Neural progenitor cell (in vitro differentiated cells): Measurements from ENCODE around the gene UBIAD1. TPM values are rescaled to one million over a fixed set of nuclear protein-coding genes. Genes with fewer than 3 reads are reported as not detected.

Source experiments
- DNase-seq: peaks from one replicate; pipeline ENCODE4 v3.0.0-alpha.2; 2016; ENCODE audit warnings: low spot score
- H2AFZ ChIP-seq: fragments of 200-600 bp; sonication (generic); replicated peaks from 2 replicates; pipeline ENCODE4 v1.6.1; 2016; ENCODE audit warnings: antibody characterized with exemption
- H3F3A ChIP-seq: fragments of 200-600 bp; sonication (generic); 2 replicates; pipeline ENCODE4 v1.6.1; 2016; ENCODE audit warnings: antibody characterized with exemption, low read depth
- H3K27ac ChIP-seq: fragments of 200-600 bp; sonication (generic); 2 replicates; pipeline ENCODE4 v1.5.1; 2016; ENCODE audit warnings: mild to moderate bottlenecking
- H3K27me3 ChIP-seq: fragments of 200-600 bp; sonication (generic); 2 replicates; pipeline ENCODE4 v1.6.1; 2016; ENCODE audit warnings: mild to moderate bottlenecking, moderate library complexity
- H3K36me3 ChIP-seq: fragments of 200-600 bp; sonication (generic); 2 replicates; pipeline ENCODE4 v1.5.1; 2016
- H3K4me1 ChIP-seq: fragments of 200-600 bp; sonication (generic); 2 replicates; pipeline ENCODE4 v1.6.1; 2016; ENCODE audit warnings: mixed run types
- H3K4me2 ChIP-seq: fragments of 200-600 bp; sonication (generic); 2 replicates; pipeline ENCODE4 v1.6.1; 2016
- H3K4me3 ChIP-seq: fragments of 200-600 bp; sonication (generic); 2 replicates; pipeline ENCODE4 v1.5.1; 2016
- H3K79me2 ChIP-seq: fragments of 200-600 bp; sonication (generic); 2 replicates; pipeline ENCODE4 v1.6.1; 2016; ENCODE audit warnings: low read depth
- H3K9ac ChIP-seq: fragments of 200-600 bp; sonication (generic); 2 replicates; pipeline ENCODE4 v1.6.1; 2016
- H3K9me3 ChIP-seq: fragments of 200-600 bp; sonication (generic); 2 replicates; pipeline ENCODE4 v1.5.1; 2016; ENCODE audit warnings: low read depth
- H4K20me1 ChIP-seq: fragments of 200-600 bp; sonication (generic); 2 replicates; pipeline ENCODE4 v1.6.1; 2016; ENCODE audit warnings: low read depth
- H3K27ac Mint-ChIP-seq: 3 replicates; pipeline ENCODE4 v1.8.0; 2021; ENCODE audit warnings: mixed read lengths
- H3K27me3 Mint-ChIP-seq: 2 replicates; pipeline ENCODE4 v1.8.0; 2022; ENCODE audit warnings: low read depth, mild to moderate bottlenecking, inconsistent platforms, moderate library complexity, mixed read lengths; ENCODE audit not compliant: insufficient read depth
- H3K36me3 Mint-ChIP-seq: 3 replicates; pipeline ENCODE4 v1.8.0; 2021; ENCODE audit warnings: mixed read lengths
- H3K4me1 Mint-ChIP-seq: 3 replicates; pipeline ENCODE4 v1.8.0; 2021; ENCODE audit warnings: mixed read lengths
- H3K4me3 Mint-ChIP-seq: 3 replicates; pipeline ENCODE4 v1.8.0; 2021; ENCODE audit warnings: mild to moderate bottlenecking, moderate library complexity, mixed read lengths
- H3K9me3 Mint-ChIP-seq: 3 replicates; pipeline ENCODE4 v1.8.0; 2020; ENCODE audit warnings: mixed read lengths
- CTCF ChIP-seq: fragments of 200-600 bp; sonication (generic); IDR thresholded peaks from 2 replicates; pipeline ENCODE4 v1.5.1; 2017; ENCODE audit warnings: antibody characterized with exemption, mild to moderate bottlenecking
- EZH2 ChIP-seq: fragments of 200-600 bp; sonication (generic); IDR thresholded peaks from 2 replicates; pipeline ENCODE4 v1.6.1; 2017; ENCODE audit warnings: antibody characterized with exemption, mild to moderate bottlenecking, moderate library complexity
- EZH2phosphoT487 ChIP-seq: fragments of 200-600 bp; sonication (generic); IDR thresholded peaks from 2 replicates; pipeline ENCODE4 v1.6.1; 2017; ENCODE audit warnings: antibody characterized with exemption
- total RNA-seq: library from RNA; depleted of rRNA; stranded (reverse); fragments of >200 nt; gene quantifications from 2 replicates; pipeline ENCODE4 v1.2.3, GENCODE V29; 2015; ENCODE audit warnings: low replicate concordance

The UBIAD1 gene
- total RNA-seq, 1 donor from 2014 or later = 11.0 TPM

GRCh38 chr1:11289064-11289463 is 16.1 kb downstream of the UBIAD1 start:
- H3F3A ChIP-seq = peaks cover 40% of the 10 kb centered on the region
- H3K4me3 ChIP-seq = no peak overlapping the region
- peaks cover 36% of the 10 kb centered on the region for H3K4me1 ChIP-seq
- Mint-ChIP-seq H3K9me3 (no peaks in the 10 kb centered on the region), H3K36me3 (peaks cover 16% of the 10 kb centered on the region), H3K4me3 (no peak overlapping the region), H3K4me1 (peaks cover 35% of the 10 kb centered on the region), H3K27me3 (peaks cover 2% of the 10 kb centered on the region), H3K27ac (no peak overlapping the region)
- peaks cover 35% of the 10 kb centered on the region for H3K79me2 ChIP-seq
- no peak overlapping the region for H2AFZ ChIP-seq
- H3K36me3 ChIP-seq = no peaks in the 10 kb centered on the region
- H4K20me1 ChIP-seq = peaks cover 24% of the 10 kb centered on the region
- no peak overlapping the region for H3K9ac ChIP-seq
- H3K9me3 ChIP-seq = no peaks in the 10 kb centered on the region
- no peak overlapping the region for H3K27ac ChIP-seq
- DNase-seq = no peak
- no peaks in the 10 kb centered on the region for H3K27me3 ChIP-seq
- no peak overlapping the region for H3K4me2 ChIP-seq
- no peak for TF ChIP-seq EZH2phosphoT487
- TF ChIP-seq EZH2 = no peak

GRCh38 chr1:11291049-11291448 is 18.1 kb downstream of the UBIAD1 start:
- Histone ChIP-seq H3K4me2 (no peak overlapping the region), H3K9me3 (no peaks in the 10 kb centered on the region), H3K9ac (no peak overlapping the region), H3K36me3 (no peaks in the 10 kb centered on the region), H3K4me3 (no peak overlapping the region), H3K79me2 (peaks cover 17% of the 10 kb centered on the region), H2AFZ (no peak overlapping the region), H4K20me1 (peaks cover 18% of the 10 kb centered on the region), H3F3A (peaks cover 22% of the 10 kb centered on the region), H3K4me1 (peaks cover 25% of the 10 kb centered on the region), H3K27me3 (no peaks in the 10 kb centered on the region), H3K27ac (no peak overlapping the region)
- Mint-ChIP-seq H3K9me3 (no peaks in the 10 kb centered on the region), H3K36me3 (peaks cover 22% of the 10 kb centered on the region), H3K4me1 (peaks cover 30% of the 10 kb centered on the region), H3K27ac (no peak overlapping the region), H3K27me3 (peaks cover 5% of the 10 kb centered on the region), H3K4me3 (no peak overlapping the region)
- DNase-seq = no peak
- no peak for TF ChIP-seq EZH2phosphoT487
- TF ChIP-seq EZH2 = no peak
- no peak for TF ChIP-seq CTCF

GRCh38 chr1:11293856-11294255 is 20.9 kb downstream of the UBIAD1 start:
- Histone ChIP-seq H3K4me2 (no peak overlapping the region), H3K79me2 (peaks cover 4% of the 10 kb centered on the region), H3F3A (peaks cover 5% of the 10 kb centered on the region), H3K4me3 (no peak overlapping the region), H3K27me3 (no peaks in the 10 kb centered on the region), H3K9me3 (no peaks in the 10 kb centered on the region), H3K36me3 (no peaks in the 10 kb centered on the region), H3K4me1 (peaks cover 2% of the 10 kb centered on the region), H3K27ac (no peak overlapping the region), H3K9ac (no peak overlapping the region), H4K20me1 (peaks cover 7% of the 10 kb centered on the region), H2AFZ (no peak overlapping the region)
- Mint-ChIP-seq H3K27ac (no peak overlapping the region), H3K4me3 (no peak overlapping the region), H3K4me1 (peaks cover 12% of the 10 kb centered on the region), H3K9me3 (no peaks in the 10 kb centered on the region), H3K36me3 (peaks cover 22% of the 10 kb centered on the region), H3K27me3 (peaks cover 4% of the 10 kb centered on the region)
- TF ChIP-seq EZH2 (no peak), EZH2phosphoT487 (no peak), CTCF (no peak)
- no peak for DNase-seq

GRCh38 chr1:11294951-11295350 is 22.0 kb downstream of the UBIAD1 start:
- Histone ChIP-seq H3K27ac (no peak overlapping the region), H2AFZ (no peak overlapping the region), H3K9me3 (no peaks in the 10 kb centered on the region), H3K27me3 (no peaks in the 10 kb centered on the region), H3K36me3 (no peaks in the 10 kb centered on the region), H4K20me1 (peaks cover 7% of the 10 kb centered on the region), H3K4me1 (no peaks in the 10 kb centered on the region), H3K4me2 (no peak overlapping the region), H3K79me2 (no peaks in the 10 kb centered on the region), H3F3A (peaks cover 5% of the 10 kb centered on the region), H3K9ac (no peak overlapping the region), H3K4me3 (no peak overlapping the region)
- TF ChIP-seq EZH2 = no peak
- TF ChIP-seq EZH2phosphoT487 = no peak
- no peak for TF ChIP-seq CTCF
- H3K9me3 Mint-ChIP-seq = no peaks in the 10 kb centered on the region
- H3K27me3 Mint-ChIP-seq = peaks cover 4% of the 10 kb centered on the region
- no peak for DNase-seq
- peaks cover 22% of the 10 kb centered on the region for H3K36me3 Mint-ChIP-seq
- no peak overlapping the region for H3K4me3 Mint-ChIP-seq
- H3K4me1 Mint-ChIP-seq = peaks cover 10% of the 10 kb centered on the region
- H3K27ac Mint-ChIP-seq = no peak overlapping the region
